HG03575 (cell line): Measurements from ENCODE around the gene PDE2A.

Experiments
- ATAC-seq: cut with Tn5 transposase; IDR thresholded peaks from one replicate; pipeline ENCODE4 v1.9.1; 2021; ENCODE audit not compliant: unreplicated experiment, insufficient number of reproducible peaks, low FRiP score; ENCODE audit errors: extremely low read depth

Gene PDE2A

GRCh38 chr11:72669527-72669926 is 4.7 kb downstream of the PDE2A start:
- no peak for ATAC-seq

GRCh38 chr11:72668629-72669347 is 5.4 kb downstream of the PDE2A start:
- ATAC-seq: no peak

DNA sequence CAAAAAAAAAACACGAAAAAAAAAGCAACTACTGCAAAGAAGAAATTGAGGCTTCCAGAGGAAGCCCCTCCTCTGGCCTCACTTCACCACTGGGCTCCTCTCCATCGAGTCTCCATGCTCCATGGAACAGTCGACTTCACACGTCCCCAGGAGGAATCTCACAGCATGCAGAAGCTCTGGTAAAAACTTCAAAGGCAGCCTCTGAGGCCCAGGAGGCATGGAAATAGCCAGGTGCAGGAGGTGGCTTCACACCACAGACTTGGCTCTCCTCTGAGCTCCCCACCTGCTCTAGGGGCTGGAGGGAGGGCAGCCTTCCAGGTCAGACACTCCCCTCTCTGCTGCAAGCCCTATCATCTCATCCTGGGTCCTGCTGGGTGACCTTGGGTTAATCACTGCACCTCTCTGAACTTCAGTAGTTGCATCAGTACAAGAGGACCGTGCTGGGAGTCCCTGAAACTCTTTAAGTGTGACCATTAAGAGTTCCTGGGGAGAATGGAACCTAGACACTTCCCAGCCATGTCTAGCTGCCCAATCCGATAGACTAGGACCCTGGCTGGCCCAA is 8.2 kb downstream of the PDE2A start:
- ATAC-seq: no peak

GRCh38 chr11:72662036-72662435 is 12.2 kb downstream of the PDE2A start:
- ATAC-seq: no peak

- ATAC-seq: no peak
Measured at GRCh38 chr11:72661486-72661885, 12.7 kb downstream of the PDE2A start.

GRCh38 chr11:72658989-72659640 is 15.1 kb downstream of the PDE2A start:
- ATAC-seq: no peak

DNA sequence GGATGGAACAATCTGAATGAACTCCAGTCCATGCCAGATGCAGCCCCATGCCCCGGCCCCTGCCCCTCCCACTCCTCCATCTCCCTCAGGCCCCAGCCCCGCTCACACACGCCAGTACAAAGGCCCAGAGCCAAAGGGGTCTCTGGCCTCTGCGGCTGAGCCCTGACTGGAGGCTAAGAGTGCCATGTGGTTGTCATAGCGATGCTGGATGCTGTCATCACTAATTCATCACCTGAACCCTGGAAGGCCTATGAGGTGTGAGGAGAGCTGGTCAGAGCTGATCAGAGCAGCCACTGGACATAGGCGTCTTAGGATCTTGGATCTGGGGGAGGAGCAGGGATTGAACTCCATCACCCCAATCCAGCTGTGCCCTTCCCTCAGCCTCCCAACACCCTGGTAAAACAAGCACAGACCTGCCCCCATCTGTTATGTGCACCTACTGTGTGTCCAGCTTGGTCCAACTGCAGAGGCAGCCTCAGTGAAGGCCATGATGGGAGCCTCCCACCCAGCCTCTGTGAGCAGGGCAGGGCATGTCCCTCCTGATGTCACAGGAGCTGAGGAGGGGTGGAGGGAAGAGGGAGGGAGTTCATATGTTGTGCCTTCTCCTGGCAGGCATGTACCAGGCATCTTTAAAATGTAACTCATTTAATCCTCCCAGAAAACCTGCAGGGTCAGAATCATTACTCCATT is 16.7 kb downstream of the PDE2A start:
- ATAC-seq: no peak

DNA sequence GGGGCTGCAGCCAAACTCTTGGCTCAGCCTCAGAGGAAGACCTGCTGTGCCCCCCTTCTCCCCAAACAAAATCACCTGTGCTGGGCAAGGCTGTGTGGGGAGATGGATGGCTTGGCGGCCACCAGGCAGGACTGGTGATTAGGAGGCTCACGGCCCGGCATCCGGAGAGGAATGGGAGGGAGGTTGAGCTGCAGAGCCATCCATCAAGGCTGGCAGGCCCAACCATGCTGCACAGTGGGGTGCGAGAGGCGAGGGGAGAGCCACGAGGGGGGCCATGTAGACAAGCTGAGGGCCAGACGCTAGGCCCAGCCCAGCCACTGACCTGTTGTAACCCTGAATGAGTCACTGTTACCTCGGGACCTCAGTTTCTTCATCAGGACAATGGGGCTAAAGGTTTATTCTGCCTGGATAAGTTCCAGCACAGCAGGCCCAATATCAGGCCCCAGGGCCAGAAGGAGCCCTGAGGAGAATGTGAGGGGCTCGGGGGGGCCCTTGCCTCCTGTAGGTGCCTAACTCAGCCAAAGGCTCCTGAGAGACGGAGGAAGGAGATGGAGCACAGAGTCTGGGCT is 18.2 kb downstream of the PDE2A start:
- no peak for ATAC-seq

GRCh38 chr11:72655014-72655413 is 19.2 kb downstream of the PDE2A start:
- ATAC-seq: no peak

DNA sequence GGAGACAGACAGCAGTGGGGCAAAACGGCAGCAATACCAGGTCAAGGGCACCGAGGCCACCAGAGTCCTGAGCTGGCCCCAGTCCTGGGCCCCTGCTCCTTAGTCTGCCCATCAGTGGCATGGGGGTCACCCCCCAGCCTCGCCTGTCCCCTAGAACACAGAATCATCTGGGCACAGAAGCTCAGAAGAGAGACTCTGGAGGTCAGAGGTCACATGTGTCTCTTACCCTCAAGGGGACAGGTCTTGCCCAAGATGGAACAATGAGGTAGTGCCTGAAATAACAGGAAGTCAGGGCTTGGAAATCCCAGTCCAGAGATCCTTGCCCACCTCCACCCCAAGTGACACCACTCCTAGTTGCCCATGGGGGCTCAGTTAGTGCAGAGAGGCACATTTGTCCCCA is 20.6 kb downstream of the PDE2A start:
- no peak for ATAC-seq

DNA sequence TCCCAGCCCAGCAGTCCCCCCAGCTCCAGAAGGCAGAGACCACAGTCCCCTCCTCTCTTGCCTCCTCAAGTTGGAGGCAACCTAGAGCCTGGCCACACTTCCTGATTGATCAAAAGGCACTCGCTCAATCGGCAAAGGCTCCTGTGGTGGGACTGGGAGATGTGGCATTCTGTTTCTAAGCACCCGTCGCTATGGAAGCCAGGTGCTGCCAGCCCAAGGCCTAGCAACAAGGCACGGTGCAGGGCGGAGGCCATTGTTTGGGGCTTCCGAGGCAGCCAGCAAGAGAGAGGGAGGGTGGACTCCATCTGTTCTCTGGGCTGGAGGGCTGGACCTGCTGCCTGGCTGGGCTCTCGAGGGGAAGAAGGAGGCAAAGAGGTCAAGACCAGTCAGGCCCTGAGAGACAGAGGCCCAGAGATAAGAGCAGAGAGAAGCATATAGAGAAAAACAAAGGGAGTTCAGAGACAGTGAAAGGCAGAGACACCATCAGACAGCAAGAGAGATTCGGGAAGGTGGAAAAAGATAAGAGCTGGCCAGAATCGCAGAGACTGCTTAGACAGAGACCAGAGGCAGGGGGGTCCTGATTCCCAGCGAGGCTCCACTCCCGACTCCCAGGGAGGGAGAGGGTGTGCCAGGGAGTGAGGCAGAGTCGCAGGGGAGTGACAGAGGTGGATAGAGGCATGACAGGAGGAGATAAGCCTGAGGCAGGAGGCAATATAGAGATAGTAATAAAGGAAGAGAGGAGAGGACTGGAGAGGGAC is 21.2 kb downstream of the PDE2A start:
- ATAC-seq: no peak

DNA sequence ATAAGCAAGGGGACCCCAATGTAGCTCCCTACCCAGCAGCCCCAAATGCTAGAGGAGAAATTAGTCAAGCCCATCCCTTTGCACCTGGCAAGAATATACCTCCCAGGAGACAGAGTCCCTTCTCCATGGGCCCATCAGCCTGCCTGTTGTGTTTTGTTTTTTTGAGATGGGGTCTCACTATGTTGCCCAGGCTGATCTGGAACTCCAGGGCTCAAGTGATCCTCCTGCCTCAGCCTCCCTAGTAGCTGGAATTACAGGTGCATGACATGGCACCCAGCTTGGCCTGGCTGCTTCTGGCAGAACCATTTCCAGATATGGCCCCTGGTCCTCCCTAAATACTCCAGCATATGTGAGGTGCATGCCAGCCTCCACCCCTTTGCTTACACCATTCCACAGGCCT is 22.1 kb downstream of the PDE2A start:
- no peak for ATAC-seq

- no peak for ATAC-seq
Measured at GRCh38 chr11:72649215-72649976, 24.8 kb downstream of the PDE2A start.

DNA sequence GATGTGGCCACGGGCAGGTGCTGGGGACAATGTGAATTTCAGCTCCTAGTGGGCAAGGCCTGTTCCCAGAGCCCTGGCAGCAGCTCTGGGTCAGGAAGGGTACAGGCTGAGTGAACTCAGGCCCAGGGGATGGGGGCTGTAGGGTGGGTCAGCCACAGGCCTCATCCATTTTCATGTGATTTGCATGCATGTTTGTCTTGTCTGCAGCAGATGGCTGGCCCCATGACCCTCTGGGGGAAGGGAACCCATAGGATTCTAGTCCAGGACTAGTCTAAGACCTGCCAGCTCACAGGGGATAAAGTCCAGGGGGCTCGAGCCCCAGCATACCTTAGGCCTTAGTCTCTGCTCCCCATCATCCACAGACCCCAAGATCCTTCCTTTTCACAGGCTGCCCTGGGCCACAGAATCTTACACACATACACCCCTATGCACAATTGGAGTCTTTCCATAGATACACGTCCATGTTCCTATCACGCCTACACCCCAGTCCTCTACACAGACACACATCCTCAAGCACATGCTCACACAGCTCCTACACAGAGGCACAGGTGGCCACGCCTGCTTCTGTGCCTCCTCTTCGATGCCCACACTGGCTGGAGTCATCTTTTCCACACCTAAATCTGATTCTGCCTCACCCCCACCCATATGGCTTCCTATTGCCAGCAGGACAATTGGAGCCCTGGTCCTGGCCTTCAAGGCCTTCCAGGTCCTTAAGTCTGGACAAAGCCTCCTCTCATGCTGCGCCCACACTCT is 25.7 kb downstream of the PDE2A start:
- ATAC-seq: no peak

- ATAC-seq: no peak
Measured at GRCh38 chr11:72647882-72648281, 26.3 kb downstream of the PDE2A start.

- ATAC-seq: no peak
Measured at GRCh38 chr11:72646472-72646871, 27.8 kb downstream of the PDE2A start.

DNA sequence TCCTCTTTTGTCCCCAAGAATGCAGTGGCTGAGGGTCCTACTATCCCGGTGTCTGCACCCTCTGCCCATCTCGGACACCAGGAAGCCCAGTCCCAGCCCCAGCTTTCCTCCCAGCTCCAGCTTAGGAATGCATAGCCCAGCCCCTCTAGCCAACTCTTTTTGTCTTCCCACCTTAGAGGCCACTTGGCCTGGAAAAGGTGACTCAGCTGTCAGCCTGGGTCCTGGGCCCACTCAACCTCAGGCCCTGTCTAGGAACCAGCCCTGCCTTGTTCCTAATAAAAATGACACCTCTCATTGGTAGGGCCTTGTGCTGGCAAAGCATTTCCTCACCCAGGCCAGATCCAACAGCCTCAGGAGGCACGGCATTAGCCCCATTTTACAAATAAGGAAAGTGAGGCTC is 28.2 kb downstream of the PDE2A start:
- no peak for ATAC-seq

DNA sequence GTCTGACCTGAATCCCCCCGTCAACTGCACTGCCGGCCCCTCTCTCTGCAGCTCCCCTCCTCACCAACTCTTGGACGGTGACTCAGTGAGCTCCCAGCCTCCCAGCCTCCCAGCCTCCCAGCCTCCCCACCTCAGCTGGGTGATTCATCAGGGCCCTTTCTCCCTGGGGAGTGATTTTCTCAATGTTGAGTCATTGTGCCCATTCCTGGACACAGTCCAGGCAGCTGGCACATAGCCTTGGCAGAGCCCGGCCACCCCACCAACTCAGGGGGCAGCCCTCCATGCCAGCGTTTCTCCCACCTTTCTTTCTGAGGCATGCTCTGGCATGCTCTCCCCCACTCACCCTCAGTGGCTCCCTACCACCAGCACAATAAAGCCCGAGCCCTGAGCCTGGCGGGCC is 30.7 kb downstream of the PDE2A start:
- ATAC-seq: no peak
